CD4-positive, CD25-positive, alpha-beta regulatory T cell (primary cell): Measurements from ENCODE around the gene ELL3. TPM values are rescaled to one million over a fixed set of nuclear protein-coding genes. Genes with fewer than 3 reads are reported as not detected.
A peak's percentile ranks its signal among the peaks of the same experiment; 100 is the strongest.

Experiments
- ATAC-seq, 2 donors: fragments of 150-1000 bp; cut with Tn5 transposase; one replicate each; pipeline ENCODE4 v1.10.0; 2021; ENCODE audit warnings: low read depth in 2 of 2, moderate number of reproducible peaks in 2 of 2, moderate library complexity in 1 of 2
- DNase-seq, 3 donors: peaks; one replicate each; pipeline versions ENCODE4 v3.0.0 to v3.0.0-alpha.2; 2012 to 2022; ENCODE audit warnings: mixed read lengths in 1 of 3
- H3K27ac ChIP-seq: one replicate; pipeline ENCODE4 v1.7.0; 2013; ENCODE audit warnings: mild to moderate bottlenecking, low read length; ENCODE audit not compliant: insufficient read depth, poor library complexity, severe bottlenecking
- H3K27me3 ChIP-seq: one replicate; pipeline ENCODE4 v1.7.0; 2013; ENCODE audit warnings: low read length; ENCODE audit not compliant: control insufficient read depth, insufficient read depth
- H3K36me3 ChIP-seq: one replicate; pipeline ENCODE4 v1.7.0; 2013; ENCODE audit warnings: mild to moderate bottlenecking, low read length, moderate library complexity; ENCODE audit not compliant: control insufficient read depth, insufficient read depth
- H3K4me1 ChIP-seq: 2 replicates; pipeline ENCODE4 v1.7.0; 2013; ENCODE audit warnings: mild to moderate bottlenecking, low read length; ENCODE audit not compliant: insufficient read depth, control insufficient read depth, poor library complexity, severe bottlenecking
- H3K4me3 ChIP-seq: one replicate; pipeline ENCODE4 v1.7.0; 2013; ENCODE audit warnings: low read depth, mild to moderate bottlenecking, low read length, moderate library complexity
- H3K9me3 ChIP-seq, 2 experiments: 1 replicate in 1 of 2; 2 replicates in 1 of 2; pipeline ENCODE4 v1.7.0; 2013; ENCODE audit warnings: low read length in 2 of 2, mild to moderate bottlenecking in 1 of 2, moderate library complexity in 1 of 2; ENCODE audit not compliant: control insufficient read depth in 2 of 2
- H3K27ac Mint-ChIP-seq, 3 donors: one replicate each; pipeline ENCODE4 v1.8.0; 2020 to 2022; ENCODE audit warnings: mild to moderate bottlenecking in 3 of 3, mixed read lengths in 3 of 3, moderate library complexity in 2 of 3
- H3K27me3 Mint-ChIP-seq: one replicate; pipeline ENCODE4 v1.8.0; 2022; ENCODE audit warnings: mild to moderate bottlenecking, mixed read lengths
- H3K36me3 Mint-ChIP-seq: one replicate; pipeline ENCODE4 v1.8.0; 2020; ENCODE audit warnings: mixed read lengths
- H3K4me1 Mint-ChIP-seq, 4 donors: one replicate each; pipeline ENCODE4 v1.8.0; 2020 to 2022; ENCODE audit warnings: mixed read lengths in 4 of 4, mild to moderate bottlenecking in 1 of 4
- H3K4me3 Mint-ChIP-seq, 4 donors: one replicate each; pipeline ENCODE4 v1.8.0; 2020 to 2022; ENCODE audit warnings: mild to moderate bottlenecking in 4 of 4, mixed read lengths in 4 of 4, moderate library complexity in 3 of 4
- H3K9me3 Mint-ChIP-seq, 7 donors: one replicate each; pipeline ENCODE4 v1.8.0; 2020 to 2022; ENCODE audit warnings: mixed read lengths in 7 of 7, mild to moderate bottlenecking in 3 of 7, moderate library complexity in 2 of 7
- polyA plus RNA-seq, 4 donors: library from polyadenylated mRNA; unstranded; fragments of 300-500 nt; fragmentation: Illumina TruSeq; gene quantifications; one replicate each; pipeline ENCODE4 v1.2.3, GENCODE V29; 2021
- total RNA-seq: library from RNA; stranded (reverse); gene quantifications from one replicate; pipeline ENCODE4 v1.2.3, GENCODE V29; 2022

The ELL3 gene
- total and polyA plus RNA-seq, 5 donors from 2014 or later: 0.23 to 2.2 (median 1.4) TPM; not detected in 1

DNA sequence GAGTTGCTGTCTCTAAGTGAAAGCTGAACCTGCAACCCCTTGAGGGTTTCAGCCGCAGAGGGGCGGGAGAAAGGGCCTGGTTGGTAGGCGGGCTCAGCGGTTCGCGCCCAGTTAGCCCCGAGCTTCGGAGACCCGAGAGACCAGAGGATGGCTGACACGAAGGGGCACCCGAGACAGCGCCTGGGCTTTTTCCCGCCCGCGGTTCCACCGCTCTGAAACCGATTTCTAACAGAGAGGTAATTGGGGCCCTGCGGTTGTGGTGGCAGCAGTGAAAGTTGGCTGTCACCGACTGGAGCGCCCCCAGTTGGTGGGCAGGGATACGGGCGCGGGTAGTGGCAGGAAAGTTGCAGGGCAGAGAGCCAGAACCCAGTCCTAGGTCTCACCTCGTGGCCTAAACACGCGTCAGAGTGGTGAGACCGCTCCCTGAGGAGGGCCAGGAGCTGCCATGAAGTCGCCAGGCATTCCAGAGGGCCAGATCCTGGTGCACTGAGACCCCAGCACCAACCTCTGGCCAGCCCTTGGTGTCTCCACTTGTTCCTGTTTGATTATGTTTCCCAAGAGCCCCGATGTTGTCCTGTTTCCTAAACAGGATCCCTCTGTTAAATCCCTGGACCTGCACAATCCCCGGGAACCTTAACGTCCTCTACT, 625 bp upstream of the ELL3 start:
- Histone ChIP-seq H3K27ac (peak overlapping the region; percentile 68), H3K4me3 (peak overlapping the region; percentile 82), H3K9me3 (no peaks in the 10 kb centered on the region), H3K36me3 (peaks cover 8% of the 10 kb centered on the region), H3K27me3 (no peaks in the 10 kb centered on the region), H3K4me1 (peaks cover 15% of the 10 kb centered on the region)
- Mint-ChIP-seq H3K36me3 (peaks cover 7% of the 10 kb centered on the region), H3K27ac (peak overlapping the region; percentile 77 to 93 (median 91)), H3K4me1 (peaks cover 0 to 22% (median 7%) of the 10 kb centered on the region in 4 donors), H3K27me3 (peaks cover 28% of the 10 kb centered on the region), H3K4me3 (peak overlapping the region; percentile 93 to 95 (median 94)), H3K9me3 (peaks cover 0 to 3% (median 0%) of the 10 kb centered on the region in 7 donors)
- peak; percentile 74 to 89 (median 82) for DNase-seq
- ATAC-seq: peak; percentile 76 to 77

DNA sequence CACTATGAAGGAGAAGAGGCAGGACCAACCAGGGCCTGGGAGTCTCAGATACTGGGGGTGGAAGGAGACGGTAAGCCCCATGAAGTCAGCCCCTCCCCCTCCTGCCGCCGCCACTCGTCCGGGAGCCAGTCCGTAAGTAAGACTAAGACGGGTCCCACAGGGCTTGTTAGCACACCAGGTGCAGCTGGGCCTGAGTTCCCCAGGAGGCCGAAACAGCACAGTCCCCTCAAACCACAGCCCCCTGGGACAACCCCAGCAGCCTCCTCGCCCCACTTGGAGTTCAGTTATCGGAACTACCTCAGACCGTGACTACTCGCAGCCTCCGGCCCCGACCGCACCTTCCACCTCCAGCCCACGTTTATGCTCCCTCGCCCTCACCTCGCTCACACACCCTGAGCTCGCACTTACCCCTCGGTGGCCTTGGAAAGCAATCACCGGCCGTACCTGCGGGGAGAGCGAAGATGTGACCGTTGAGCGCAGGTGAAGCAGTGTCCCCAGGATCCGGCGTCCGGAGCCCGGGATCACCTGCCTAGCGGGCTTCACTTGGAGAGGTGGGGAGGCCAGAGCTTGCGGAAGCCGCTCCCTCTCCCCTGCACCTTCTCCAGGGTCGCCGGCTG, 557 bp downstream of the ELL3 start:
- Histone ChIP-seq H3K27me3 (no peaks in the 10 kb centered on the region), H3K9me3 (no peaks in the 10 kb centered on the region), H3K27ac (peak overlapping the region; percentile 68), H3K4me3 (no peak overlapping the region), H3K36me3 (peaks cover 20% of the 10 kb centered on the region), H3K4me1 (peaks cover 15% of the 10 kb centered on the region)
- Mint-ChIP-seq H3K4me1 (peaks cover 0 to 22% (median 7%) of the 10 kb centered on the region in 4 donors), H3K9me3 (peaks cover 0 to 3% (median 0%) of the 10 kb centered on the region in 7 donors), H3K27ac (peak overlapping the region in 2 of 3 donors; percentile 76 to 83), H3K4me3 (peak overlapping the region; percentile 93 to 95 (median 94)), H3K36me3 (peaks cover 16% of the 10 kb centered on the region), H3K27me3 (peaks cover 22% of the 10 kb centered on the region)
- no peak for DNase-seq
- peak in 1 of 2 donors; percentile 2 for ATAC-seq

DNA sequence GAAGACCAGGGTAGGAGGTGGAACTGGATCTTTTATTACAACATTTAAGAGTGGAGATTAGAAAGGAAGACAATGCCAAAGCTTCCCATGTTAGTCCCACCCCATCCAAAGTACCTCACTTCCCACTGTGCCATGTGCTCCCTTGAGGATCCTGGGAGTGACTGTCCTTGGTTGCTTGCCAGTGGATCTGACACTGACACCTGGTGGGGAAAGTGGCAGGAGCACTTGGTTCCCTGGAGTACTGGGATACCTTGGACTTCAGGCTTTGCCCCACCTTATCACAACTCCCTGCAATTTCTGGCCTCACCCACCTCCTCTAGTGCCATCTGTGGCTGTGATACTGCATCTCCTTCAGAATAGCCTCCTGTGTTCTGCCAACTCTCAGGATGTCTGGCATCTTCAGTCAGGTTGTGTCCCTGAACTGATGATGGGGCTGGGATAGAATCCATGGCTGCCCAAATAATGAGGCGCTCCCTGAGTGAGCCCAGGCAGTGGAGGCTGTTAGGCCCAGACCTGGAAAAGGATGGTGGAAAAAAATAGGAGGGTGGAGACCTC, 1.3 kb downstream of the ELL3 start:
- H3K27me3 Mint-ChIP-seq: peaks cover 15% of the 10 kb centered on the region
- DNase-seq (no peak), ATAC-seq (no peak)
- peaks cover 22% of the 10 kb centered on the region for H3K36me3 Mint-ChIP-seq
- peaks cover 27% of the 10 kb centered on the region for H3K36me3 ChIP-seq
- no peak overlapping the region for H3K4me3 ChIP-seq
- H3K27me3 ChIP-seq: no peaks in the 10 kb centered on the region
- H3K4me1 Mint-ChIP-seq: peaks cover 0 to 22% (median 7%) of the 10 kb centered on the region in 4 donors
- peaks cover 15% of the 10 kb centered on the region for H3K4me1 ChIP-seq
- H3K4me3 Mint-ChIP-seq: peak overlapping the region; percentile 93 to 95 (median 94)
- H3K9me3 Mint-ChIP-seq: peaks cover 0 to 3% (median 0%) of the 10 kb centered on the region in 7 donors
- no peaks in the 10 kb centered on the region for H3K9me3 ChIP-seq
- peak overlapping the region in 1 of 3 donors; percentile 85 for H3K27ac Mint-ChIP-seq
- no peak overlapping the region for H3K27ac ChIP-seq

DNA sequence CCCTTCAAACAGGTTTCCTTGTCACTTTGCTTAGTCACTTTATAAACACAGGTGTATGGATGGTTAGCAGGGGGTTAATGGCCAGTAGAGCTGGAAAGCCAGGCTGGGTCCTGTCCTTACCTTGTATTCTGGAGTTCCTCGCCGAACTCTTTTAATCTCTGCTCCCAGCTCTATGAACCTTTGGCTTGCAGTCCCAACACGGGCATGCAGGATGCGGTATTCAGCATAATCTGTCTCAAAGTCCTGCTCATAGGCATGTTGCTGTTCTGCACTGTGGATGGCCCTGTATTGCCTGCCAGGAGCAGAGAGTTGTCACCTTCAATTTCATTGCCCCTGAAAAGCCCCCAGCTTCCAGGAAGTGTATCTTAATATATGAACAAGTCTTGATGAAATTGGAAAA, 2.7 kb downstream of the ELL3 start:
- ATAC-seq (no peak), DNase-seq (no peak)
- Mint-ChIP-seq H3K27ac (peak overlapping the region in 1 of 3 donors; percentile 63), H3K4me3 (peak overlapping the region in 2 of 4 donors; percentile 45 to 93), H3K9me3 (peaks cover 0 to 3% (median 0%) of the 10 kb centered on the region in 7 donors), H3K36me3 (peaks cover 33% of the 10 kb centered on the region), H3K4me1 (peaks cover 0 to 21% (median 12%) of the 10 kb centered on the region in 4 donors), H3K27me3 (peaks cover 11% of the 10 kb centered on the region)
- H3K36me3 ChIP-seq: peaks cover 40% of the 10 kb centered on the region
- H3K9me3 ChIP-seq: no peaks in the 10 kb centered on the region
- H3K27me3 ChIP-seq: no peaks in the 10 kb centered on the region
- H3K4me3 ChIP-seq: no peak overlapping the region
- peaks cover 15% of the 10 kb centered on the region for H3K4me1 ChIP-seq
- H3K27ac ChIP-seq: no peak overlapping the region

DNA sequence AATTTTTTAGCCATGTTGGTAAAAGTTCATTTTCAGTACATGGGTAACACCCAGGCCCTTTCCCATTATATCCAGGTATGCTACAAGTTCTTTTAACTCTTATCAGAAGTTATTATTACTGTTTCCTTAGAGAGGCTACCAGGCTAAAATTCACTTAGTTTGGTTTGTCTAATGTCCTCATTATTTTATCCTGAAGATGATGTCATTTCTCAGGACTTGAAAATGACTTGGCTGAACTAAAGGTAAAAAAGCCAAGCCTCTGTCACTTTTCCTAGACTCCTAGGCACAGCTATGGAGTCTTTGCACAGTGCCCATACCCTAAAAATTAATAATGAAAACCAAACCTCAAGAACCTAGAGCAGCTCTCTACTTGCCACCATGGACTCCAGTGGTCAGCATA, 4.1 kb downstream of the ELL3 start:
- H3K27ac ChIP-seq: no peak overlapping the region
- H3K9me3 ChIP-seq: no peaks in the 10 kb centered on the region
- H3K36me3 ChIP-seq: peaks cover 54% of the 10 kb centered on the region

DNA sequence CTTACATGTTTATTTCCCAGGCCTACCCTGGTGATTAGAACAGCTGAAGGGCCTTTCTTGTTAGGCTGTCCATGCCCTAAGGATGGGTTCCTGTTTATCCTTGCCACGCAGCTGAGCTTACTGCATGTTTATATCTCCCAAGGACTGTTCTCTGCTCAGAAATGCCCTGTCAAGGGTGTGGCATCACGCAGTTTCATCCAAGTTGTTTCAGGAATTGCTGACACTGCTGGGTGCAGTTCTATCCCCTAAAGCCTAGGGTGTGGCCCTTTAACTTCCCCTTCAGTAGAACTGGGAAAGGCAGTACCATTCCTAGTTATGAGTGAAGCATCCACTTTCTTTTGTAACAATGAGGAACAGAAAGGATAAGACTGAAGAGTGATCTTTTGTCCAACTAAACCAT, 5.0 kb downstream of the ELL3 start:
- H3K9me3 Mint-ChIP-seq: no peaks in the 10 kb centered on the region
- peaks cover 37% of the 10 kb centered on the region for H3K36me3 Mint-ChIP-seq
- H3K4me1 ChIP-seq: peaks cover 2% of the 10 kb centered on the region
- H3K27me3 Mint-ChIP-seq: no peaks in the 10 kb centered on the region
- peaks cover 0 to 8% (median 5%) of the 10 kb centered on the region in 4 donors for H3K4me1 Mint-ChIP-seq
- ATAC-seq: no peak
- H3K36me3 ChIP-seq: peaks cover 62% of the 10 kb centered on the region
- H3K4me3 Mint-ChIP-seq: no peak overlapping the region
- no peaks in the 10 kb centered on the region for H3K27me3 ChIP-seq
- no peaks in the 10 kb centered on the region for H3K9me3 ChIP-seq
- no peak for DNase-seq
- H3K27ac Mint-ChIP-seq: peak overlapping the region in 1 of 3 donors; percentile 38
- H3K27ac ChIP-seq: no peak overlapping the region
- H3K4me3 ChIP-seq: no peak overlapping the region

More for the DNA sequence above, 4.1 kb downstream of the ELL3 start:
- no peaks in the 10 kb centered on the region for H3K9me3 Mint-ChIP-seq
- peaks cover 6% of the 10 kb centered on the region for H3K27me3 Mint-ChIP-seq
- ATAC-seq (no peak), DNase-seq (no peak)
- Histone ChIP-seq H3K27me3 (no peaks in the 10 kb centered on the region), H3K4me1 (peaks cover 8% of the 10 kb centered on the region), H3K4me3 (no peak overlapping the region)
- peak overlapping the region in 1 of 4 donors; percentile 34 for H3K4me3 Mint-ChIP-seq
- H3K4me1 Mint-ChIP-seq: peaks cover 0 to 15% (median 9%) of the 10 kb centered on the region in 4 donors
- H3K27ac Mint-ChIP-seq: no peak overlapping the region
- H3K36me3 Mint-ChIP-seq: peaks cover 37% of the 10 kb centered on the region

DNA sequence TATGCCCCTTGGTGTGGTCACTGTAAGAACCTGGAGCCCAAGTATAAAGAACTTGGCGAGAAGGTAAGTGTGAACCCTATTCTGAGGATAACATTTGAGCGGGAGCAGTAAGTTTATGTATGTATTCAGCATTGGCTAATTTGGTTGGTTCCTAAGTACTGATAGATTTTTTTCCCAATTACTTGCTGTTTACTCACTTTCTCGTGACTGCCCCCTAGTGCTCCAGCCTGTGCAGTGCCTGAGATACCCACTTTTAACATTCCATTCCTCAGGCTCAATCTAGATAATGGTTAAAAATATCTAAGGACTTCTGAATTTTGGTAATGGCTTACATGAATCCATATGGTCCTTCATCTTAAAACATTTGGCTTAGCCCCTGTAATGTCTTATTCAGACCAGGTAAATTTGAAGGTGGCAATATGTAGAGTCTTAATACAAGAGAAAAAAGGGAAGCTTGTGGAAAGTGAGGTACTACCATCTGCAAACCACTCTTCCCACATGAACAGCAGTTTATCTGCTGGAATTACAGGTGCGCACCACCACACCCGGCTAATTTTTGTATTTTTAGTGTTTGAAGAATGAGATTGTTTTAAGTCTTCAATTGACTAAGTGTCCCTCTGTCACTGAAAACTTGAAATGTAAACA, 7.1 kb downstream of the ELL3 start:
- peaks cover 0 to 7% (median 4%) of the 10 kb centered on the region in 4 donors for H3K4me1 Mint-ChIP-seq
- H3K36me3 ChIP-seq: peaks cover 83% of the 10 kb centered on the region
- peak overlapping the region in 2 of 3 donors; percentile 45 to 70 for H3K27ac Mint-ChIP-seq
- DNase-seq: peak; percentile 40 to 68 (median 53)
- H3K4me3 ChIP-seq: no peak overlapping the region
- no peaks in the 10 kb centered on the region for H3K9me3 Mint-ChIP-seq
- no peaks in the 10 kb centered on the region for H3K27me3 ChIP-seq
- H3K4me1 ChIP-seq: no peaks in the 10 kb centered on the region
- peak; percentile 71 to 74 for ATAC-seq
- no peaks in the 10 kb centered on the region for H3K27me3 Mint-ChIP-seq
- H3K9me3 ChIP-seq: no peaks in the 10 kb centered on the region
- H3K36me3 Mint-ChIP-seq: peaks cover 45% of the 10 kb centered on the region
- H3K4me3 Mint-ChIP-seq: no peak overlapping the region
- H3K27ac ChIP-seq: no peak overlapping the region
